GM10266 (cell line): ENCODE data around the gene LILRA6.

Source experiments
- DNase-seq: peaks from one replicate; pipeline ENCODE4 v3.0.0; 2012; ENCODE audit errors: extremely low spot score
- CTCF ChIP-seq: IDR thresholded peaks from 2 replicates; pipeline ENCODE4 v1.5.1; 2012; ENCODE audit warnings: mild to moderate bottlenecking, low read depth; ENCODE audit not compliant: control insufficient read depth, insufficient read depth; ENCODE audit errors: missing control alignments

Gene LILRA6

GRCh38 chr19:54193011-54193410 lies 49.6 kb downstream of the LILRA6 start:
- DNase-seq = no peak
- no peak for TF ChIP-seq CTCF

- no peak for TF ChIP-seq CTCF
- no peak for DNase-seq
Measured at GRCh38 chr19:54191811-54192453, 50.7 kb downstream of the LILRA6 start.

GRCh38 chr19:54191011-54191810 lies 51.4 kb downstream of the LILRA6 start, which contains the start of gene TSEN34:
Gene TSEN34 (plus strand): TSS chr19:54191308. CDS start chr19:54191365, 57 bp downstream.
- DNase-seq = peak; percentile 86
- no peak for TF ChIP-seq CTCF

- no peak for TF ChIP-seq CTCF
- peak; percentile 93 for DNase-seq
Measured at GRCh38 chr19:54190503-54191010, 52.0 kb downstream of the LILRA6 start.

GRCh38 chr19:54189735-54190502 lies 52.7 kb downstream of the LILRA6 start:
- peak; percentile 88 for DNase-seq
- no peak for TF ChIP-seq CTCF

- no peak for DNase-seq
- TF ChIP-seq CTCF = peak; percentile 72
Measured at GRCh38 chr19:54189145-54189734, 53.4 kb downstream of the LILRA6 start, which contains the start of gene MBOAT7. Gene MBOAT7 (minus strand): TSS chr19:54189580. CDS start chr19:54188508, 1,072 bp downstream.
